Measurements from ENCODE around the gene RGS11.
"Not testable (repeated sequence)": the region's sequence is repeated elsewhere in the genome, so short reads cannot be mapped to it uniquely, and the experiment has no call there.

The RGS11 gene

GRCh38 chr16:261031-261691, 14.6 kb downstream of the RGS11 start:
- DNase-seq, result no peak

DNA sequence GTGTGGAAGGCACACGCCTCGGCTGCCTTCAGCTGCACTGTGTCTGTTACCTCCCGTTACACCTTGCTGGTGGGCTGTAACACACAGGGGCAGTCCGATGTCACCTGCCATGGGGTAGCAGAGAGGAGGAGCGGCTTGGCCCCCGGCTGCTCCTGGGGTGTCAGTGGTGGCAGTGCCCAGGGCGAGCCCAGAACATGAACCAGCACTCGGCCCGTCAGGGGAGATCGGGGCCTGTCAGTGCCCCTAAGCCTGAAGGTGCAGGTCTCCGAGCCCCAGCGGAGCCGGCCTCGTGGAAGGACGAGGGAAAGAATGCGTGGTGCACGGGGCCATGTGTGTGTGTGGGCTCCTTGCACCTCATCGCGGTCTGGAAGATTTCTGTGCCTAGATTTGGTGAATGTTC, 15.4 kb downstream of the RGS11 start:
- DNase-seq, result no peak

- no peak for DNase-seq
Observed at GRCh38 chr16:259814-260253, 15.9 kb downstream of the RGS11 start.

GRCh38 chr16:259226-259625, 16.5 kb downstream of the RGS11 start:
- DNase-seq, result no peak

DNA sequence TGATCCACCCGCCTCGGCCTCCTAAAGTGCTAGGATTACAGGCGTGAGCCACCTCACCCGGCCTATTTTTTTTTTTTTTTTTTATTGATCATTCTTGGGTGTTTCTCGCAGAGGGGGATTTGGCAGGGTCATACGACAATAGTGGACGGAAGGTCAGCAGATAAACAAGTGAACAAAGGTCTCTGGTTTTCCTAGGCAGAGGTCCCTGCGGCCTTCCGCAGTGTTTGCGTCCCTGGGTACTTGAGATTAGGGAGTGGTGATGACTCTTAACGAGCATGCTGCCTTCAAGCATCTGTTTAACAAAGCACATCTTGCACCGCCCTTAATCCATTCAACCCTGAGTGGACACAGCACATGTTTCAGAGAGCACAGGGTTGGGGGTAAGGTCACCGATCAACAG, 17.7 kb downstream of the RGS11 start:
- not testable (repeated sequence) for DNase-seq

GRCh38 chr16:255183-255582, 20.6 kb downstream of the RGS11 start:
- DNase-seq, result no peak

- DNase-seq, result no peak
Observed at GRCh38 chr16:254461-254860, 21.3 kb downstream of the RGS11 start.

GRCh38 chr16:253833-254232, 21.9 kb downstream of the RGS11 start:
- no peak for DNase-seq

- DNase-seq, result no peak
Observed at GRCh38 chr16:252366-253337, 23.1 kb downstream of the RGS11 start.

DNA sequence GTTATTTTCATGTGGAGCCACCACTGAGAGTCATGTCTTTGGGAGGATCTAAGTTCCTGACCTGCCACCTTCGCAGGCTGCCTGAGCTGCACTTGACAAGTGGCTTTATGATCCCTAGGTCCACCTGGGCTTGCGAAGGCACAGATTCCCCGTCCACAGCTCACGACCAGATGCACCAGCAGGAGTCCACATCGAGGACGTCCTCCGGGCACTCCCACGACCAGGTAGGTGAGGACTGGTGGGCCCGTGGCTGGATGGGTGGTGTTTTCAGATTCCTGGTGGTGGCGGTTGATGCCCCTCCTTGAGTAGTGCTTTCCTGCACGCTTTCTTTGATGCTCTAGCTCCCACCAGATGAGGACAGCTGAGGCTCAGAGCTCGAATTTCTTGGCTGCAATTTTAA, 26.3 kb downstream of the RGS11 start:
- DNase-seq, result no peak

GRCh38 chr16:247027-247426, 28.7 kb downstream of the RGS11 start:
- DNase-seq, result no peak

DNA sequence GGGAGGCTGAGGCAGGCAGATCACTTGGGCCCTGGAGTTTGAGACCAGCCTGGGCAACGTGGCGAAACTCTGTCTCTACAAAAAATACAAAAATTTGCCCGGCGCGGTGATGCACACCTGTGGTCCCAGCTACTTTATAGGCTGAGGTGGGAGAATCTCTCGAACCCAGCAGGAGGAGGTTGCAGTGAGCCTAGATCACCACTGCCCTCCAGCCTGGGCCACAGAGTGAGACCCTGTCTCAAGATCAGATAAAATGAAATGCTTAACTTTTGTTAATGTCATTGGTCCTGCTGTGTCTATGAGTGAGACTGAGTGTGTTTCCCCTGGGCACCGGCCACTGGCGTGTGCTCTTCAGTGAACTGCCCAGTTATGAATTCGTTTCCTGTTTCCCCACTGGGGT, 30.6 kb downstream of the RGS11 start:
- no peak for DNase-seq

- no peak for DNase-seq
Observed at GRCh38 chr16:243348-243747, 32.4 kb downstream of the RGS11 start.

GRCh38 chr16:242281-242680, 33.5 kb downstream of the RGS11 start:
- no peak for DNase-seq

- no peak for DNase-seq
Observed at GRCh38 chr16:240559-240958, 35.2 kb downstream of the RGS11 start.

DNA sequence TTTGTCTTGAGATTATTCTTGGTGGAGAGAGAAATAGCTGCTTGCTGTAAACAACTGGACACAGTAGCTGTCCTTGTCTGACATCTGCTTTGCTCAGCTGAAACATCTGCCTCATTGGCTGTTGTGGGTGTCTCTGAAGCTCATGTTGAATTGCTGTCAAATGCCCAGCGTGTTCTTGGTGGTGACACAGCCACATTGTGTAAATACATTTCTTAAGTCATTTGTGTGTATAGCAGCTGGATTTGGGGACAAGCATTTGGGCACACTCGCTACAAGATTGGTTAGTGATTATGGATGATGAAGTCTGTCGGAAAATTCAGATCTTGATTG, 35.8 kb downstream of the RGS11 start:
- DNase-seq, result no peak

DNA sequence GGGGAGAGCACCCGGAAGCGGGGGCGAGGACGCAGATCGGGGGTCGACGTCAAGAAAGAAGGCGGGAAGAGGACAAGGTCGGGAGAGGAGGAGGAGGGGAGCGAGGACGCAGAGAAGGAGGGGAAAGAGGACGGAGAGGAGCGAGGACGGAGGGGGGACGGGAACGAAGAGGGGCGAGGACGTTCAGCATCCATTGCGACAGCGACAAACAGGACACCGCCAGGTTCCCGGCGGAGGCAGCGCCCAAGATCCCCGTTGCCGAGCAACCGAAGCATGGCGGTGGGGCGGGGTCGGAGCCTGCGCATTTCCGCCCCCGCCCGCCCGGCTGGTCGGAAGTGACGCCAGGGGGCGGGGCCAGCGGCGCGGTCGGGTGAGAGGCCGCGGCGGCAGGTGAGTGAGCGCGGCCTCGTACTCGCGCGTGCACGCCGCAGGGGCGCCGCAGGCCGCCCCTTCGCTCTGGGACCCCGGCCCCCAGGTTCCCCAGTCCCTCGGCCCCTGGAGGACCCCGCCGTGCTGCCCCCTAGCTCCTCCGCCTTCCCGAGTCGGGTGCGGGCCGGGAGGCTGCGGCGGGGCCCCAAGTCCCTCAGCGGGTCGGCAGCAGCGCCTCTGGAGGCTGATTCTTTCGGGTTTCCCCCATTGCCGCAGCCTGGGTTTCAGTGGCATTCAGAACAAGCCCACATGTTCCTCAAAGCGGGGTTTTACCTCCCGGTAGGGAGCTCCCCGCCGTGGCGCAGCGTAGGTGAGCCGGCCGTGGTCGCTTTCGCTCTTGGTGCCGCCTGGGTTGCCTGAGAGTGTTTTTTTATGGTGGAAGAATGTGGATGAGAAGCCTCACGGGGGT, 41.1 kb downstream of the RGS11 start, which contains the start of gene FAM234A:
Gene FAM234A (plus strand): TSS at position 354 of the 838 bp plus-strand sequence. CDS start 19,593 bp downstream, outside the sequence.
- peak; percentile 84 for DNase-seq

- no peak for DNase-seq
Observed at GRCh38 chr16:230949-231348, 44.8 kb downstream of the RGS11 start.

DNA sequence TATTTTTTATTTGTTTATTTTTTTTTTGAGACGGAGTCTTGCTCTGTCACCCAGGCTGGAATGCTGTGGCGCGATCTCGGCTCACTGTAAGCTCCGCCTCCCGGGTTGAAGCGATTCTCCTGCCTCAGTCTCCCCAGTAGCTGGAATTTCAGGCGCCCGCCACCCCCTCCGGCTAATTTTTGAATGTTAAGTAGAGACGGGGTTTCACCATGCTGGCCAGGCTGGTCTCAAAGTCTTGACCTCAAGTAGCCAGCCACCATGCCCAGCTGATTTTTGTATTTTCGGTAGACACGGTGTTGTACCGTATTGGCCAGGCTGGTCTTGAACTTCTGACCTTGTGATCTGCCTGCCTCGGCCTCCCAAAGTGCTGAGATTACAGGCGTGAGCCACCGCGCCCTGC, 45.4 kb downstream of the RGS11 start:
- not testable (repeated sequence) for DNase-seq

- DNase-seq, result no peak
Observed at GRCh38 chr16:229731-230281, 45.9 kb downstream of the RGS11 start.

GRCh38 chr16:228852-229730, 46.7 kb downstream of the RGS11 start, which contains the start of gene LUC7L:
Gene LUC7L, minus strand, starts transcription at chr16:229449. Its CDS starts 110 bp downstream, at chr16:229339.
- DNase-seq, result peak; percentile 82

Data from amniotic stem cell (primary cell).